Putamen (tissue), 1 donor: Measurements from ENCODE around the gene SH3RF3.
"Not testable (repeated sequence)": the region's sequence is repeated elsewhere in the genome, so short reads cannot be mapped to it uniquely, and the experiment has no call there.

ENCODE experiments used
- DNase-seq: peaks from one replicate; pipeline ENCODE4 v3.0.0-alpha.2; 2016; ENCODE audit warnings: low spot score

SH3RF3 gene

GRCh38 chr2:109527846-109528705, 399.1 kb downstream of the SH3RF3 start:
- DNase-seq = no peak

GRCh38 chr2:109528811-109529501, 400.0 kb downstream of the SH3RF3 start:
- DNase-seq = no peak

- DNase-seq = no peak
These were observed 400.8 kb downstream of the SH3RF3 start for GRCh38 chr2:109529532-109530449.

DNA sequence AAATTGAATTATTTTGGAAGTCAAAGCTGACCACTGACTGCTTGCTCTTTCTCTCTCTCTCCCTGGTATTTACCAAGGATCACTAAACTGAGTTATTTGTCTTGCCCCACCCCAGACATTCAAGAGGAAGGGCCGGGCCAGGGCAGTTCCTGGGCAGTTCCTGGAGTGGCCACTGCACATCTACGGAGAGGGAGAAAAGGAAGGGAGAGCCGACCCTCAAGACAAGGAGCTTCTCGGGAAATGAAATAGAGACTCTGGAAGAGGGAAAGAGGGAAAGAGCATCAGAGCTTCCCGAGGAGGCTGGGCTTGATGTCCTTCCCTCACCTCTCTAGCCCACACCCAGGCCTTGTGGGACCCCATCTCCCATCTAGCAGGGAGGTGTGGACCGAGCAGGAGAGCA, 401.7 kb downstream of the SH3RF3 start:
- DNase-seq = no peak

DNA sequence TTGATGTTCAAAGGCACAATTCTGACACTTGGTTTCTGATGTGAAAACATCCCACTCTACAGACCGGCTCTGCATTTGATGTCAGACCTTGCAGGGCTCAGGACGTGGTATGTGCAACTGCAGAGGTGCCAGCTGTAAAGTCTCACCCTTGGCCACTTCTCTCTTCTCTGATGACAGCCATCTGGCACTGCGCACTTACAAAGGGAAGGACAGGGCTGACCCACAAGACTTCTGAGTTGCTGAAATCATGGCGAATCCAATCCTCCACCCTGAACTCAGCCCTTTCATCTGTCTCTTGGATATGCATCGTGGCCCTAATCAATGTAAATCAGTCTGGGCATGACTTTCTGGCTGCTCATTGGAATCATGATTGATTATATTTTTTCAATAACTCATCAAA, 402.2 kb downstream of the SH3RF3 start:
- no peak for DNase-seq

GRCh38 chr2:109531896-109532727, 403.1 kb downstream of the SH3RF3 start:
- no peak for DNase-seq

- DNase-seq = no peak
These were observed 403.7 kb downstream of the SH3RF3 start for GRCh38 chr2:109532728-109533076.

- DNase-seq = no peak
These were observed 404.8 kb downstream of the SH3RF3 start for GRCh38 chr2:109533823-109534222.

DNA sequence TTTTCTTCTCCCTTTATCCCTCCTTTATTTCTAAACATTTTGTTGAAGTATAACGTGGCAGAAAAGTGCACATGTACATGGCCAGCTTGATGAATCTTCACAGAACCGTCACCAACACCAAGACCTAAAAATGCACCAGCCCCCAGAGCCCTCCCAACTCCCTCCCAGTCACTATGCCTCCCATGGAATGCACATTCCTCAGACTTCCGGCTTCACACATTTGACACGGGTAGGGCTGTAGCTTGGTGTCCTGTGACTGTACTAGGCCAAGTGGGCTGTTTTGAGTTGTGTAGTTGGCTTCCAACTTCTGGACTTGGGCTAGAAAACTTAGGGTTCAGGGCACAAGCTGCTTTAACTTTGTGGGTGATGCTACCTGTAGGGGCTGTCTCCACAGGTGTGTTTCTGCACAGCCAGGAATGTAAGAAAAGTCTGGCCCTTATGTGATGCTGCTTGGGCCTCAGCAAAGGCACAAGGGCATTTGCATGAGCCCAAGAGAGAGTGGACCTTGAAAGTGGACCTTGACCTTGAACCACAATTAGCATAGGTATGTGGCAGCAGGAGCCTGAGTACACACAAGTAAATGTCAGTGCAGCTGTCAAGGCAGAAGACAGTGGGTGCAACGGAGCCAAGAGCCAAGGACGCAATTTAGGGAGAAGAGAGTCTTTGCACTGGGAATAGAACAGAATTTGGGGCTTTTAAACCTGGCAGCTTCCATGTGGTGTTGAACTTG, 406.4 kb downstream of the SH3RF3 start:
- DNase-seq = no peak

GRCh38 chr2:109536556-109536955, 407.6 kb downstream of the SH3RF3 start:
- DNase-seq = not testable (repeated sequence)

DNA sequence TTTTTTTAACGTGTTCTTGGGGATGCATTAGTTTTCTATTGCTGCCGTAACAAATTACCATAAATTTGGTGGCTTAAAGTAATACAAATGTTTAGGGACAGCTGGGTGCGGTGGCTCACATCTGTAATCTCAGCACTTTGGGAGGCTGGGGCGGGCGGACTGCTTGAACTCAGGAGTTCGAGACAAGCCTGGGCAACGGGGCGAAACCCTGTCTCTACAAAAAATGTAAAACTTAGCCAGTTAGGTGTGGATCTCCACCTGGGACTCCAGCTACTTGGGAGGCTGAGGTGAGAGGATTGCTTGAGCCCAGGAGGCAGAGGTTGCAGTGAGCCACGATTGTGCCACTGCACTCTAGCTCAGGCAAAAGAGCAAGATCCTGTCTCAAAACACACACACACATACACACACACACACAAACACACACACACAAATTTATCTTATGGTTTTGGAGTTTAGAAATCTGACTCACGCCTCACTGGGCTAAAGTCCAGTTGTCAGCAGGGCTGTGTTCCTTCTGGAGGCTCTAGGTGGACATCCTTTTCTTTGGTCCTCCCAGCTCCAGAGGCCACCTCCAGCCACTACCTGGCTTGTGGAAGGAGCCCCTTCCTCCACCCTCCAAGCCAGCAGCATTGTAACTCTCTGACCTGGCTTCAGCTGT, 408.7 kb downstream of the SH3RF3 start:
- no peak for DNase-seq

DNA sequence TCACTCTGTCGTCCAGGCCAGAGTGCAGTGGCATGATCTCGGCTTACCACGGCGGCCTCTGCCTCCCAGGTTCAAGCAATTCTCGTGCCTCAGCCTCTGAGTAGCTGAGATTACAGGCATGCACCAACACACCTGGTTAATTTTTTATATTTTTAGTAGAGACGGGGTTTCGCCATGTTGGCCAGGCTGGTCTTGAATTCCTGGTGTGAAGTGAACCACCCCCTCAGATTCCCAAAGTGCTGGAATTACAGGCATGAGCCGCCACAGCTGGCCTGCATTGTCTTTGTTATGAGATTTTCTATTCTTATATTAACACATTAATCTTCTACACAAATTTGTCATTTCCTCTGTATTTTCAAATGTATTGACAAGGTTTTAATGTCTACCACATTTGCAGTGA, 409.5 kb downstream of the SH3RF3 start:
- no peak for DNase-seq

GRCh38 chr2:109542384-109542783, 413.4 kb downstream of the SH3RF3 start:
- DNase-seq = no peak

- peak; percentile 68 for DNase-seq
These were observed 417.1 kb downstream of the SH3RF3 start for GRCh38 chr2:109545828-109546713.

DNA sequence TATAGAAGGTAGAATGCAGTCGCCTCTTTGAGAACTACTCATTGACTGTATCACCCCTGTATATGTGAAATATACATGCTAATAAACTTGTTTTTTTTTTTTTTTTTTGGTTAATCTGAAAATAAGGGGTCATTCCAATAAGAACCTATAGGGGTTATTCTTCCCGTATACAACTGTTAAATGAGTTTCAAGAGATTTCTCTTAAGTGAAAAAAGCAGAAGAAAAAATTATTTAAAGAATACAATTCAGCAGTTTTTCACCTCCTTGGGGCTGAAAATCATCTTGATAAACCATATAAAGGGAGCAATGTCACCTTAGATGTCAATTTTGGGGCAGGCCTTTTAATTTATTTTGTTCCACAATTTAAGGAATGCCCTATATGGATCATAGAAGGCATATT, 418.3 kb downstream of the SH3RF3 start:
- DNase-seq = no peak

- no peak for DNase-seq
These were observed 420.1 kb downstream of the SH3RF3 start for GRCh38 chr2:109549016-109549590.
